CD4-positive, alpha-beta T cell treated with Interferon alpha-2 for 1 hour (primary cell): ENCODE results near the gene CD33.
A peak's percentile ranks its signal among the peaks of the same experiment; 100 is the strongest.

ENCODE experiments used
- DNase-seq, 2 donors: peaks; one replicate each; pipeline ENCODE4 v3.0.0-alpha.2; 2020 to 2022

The CD33 gene

DNA sequence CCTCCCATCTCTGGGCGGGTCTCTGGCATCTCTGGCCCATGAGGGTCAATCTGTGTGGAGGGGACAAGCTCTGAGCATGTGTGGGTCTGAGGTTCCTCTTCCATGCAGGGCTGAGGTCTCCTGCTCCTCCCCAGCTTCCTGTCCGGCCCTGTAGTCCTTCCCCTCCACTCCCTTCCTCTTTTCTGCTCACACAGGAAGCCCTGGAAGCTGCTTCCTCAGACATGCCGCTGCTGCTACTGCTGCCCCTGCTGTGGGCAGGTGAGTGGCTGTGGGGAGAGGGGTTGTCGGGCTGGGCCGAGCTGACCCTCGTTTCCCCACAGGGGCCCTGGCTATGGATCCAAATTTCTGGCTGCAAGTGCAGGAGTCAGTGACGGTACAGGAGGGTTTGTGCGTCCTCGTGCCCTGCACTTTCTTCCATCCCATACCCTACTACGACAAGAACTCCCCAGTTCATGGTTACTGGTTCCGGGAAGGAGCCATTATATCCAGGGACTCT lies at the start of gene CD33:
CD33 (plus strand) TSS at position 183 of the 496 bp plus-strand sequence; CDS start at position 222, 39 bp downstream.
- peak in 1 of 2 donors; percentile 33 for DNase-seq

DNA sequence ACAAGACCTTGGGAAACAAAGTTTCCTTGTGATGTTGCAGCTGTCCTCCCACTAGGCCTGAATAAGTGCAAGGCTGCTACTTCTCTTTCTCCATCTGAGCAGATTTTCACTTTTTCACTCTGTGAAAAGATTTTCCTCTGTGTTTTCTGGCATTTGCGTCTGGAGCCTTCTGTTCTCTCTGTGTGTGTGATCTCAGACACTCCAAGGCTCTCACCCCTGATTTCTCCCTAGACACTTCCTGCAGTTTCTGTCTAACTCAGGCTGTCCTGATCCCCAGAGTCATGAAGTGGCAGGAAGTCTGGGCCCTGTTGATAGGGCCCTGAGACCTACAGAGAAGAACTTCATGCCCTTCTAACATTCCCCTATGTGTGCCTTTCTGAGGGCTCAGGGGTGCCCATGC lies 45.6 kb upstream of the CD33 start:
- DNase-seq, result no peak

DNA sequence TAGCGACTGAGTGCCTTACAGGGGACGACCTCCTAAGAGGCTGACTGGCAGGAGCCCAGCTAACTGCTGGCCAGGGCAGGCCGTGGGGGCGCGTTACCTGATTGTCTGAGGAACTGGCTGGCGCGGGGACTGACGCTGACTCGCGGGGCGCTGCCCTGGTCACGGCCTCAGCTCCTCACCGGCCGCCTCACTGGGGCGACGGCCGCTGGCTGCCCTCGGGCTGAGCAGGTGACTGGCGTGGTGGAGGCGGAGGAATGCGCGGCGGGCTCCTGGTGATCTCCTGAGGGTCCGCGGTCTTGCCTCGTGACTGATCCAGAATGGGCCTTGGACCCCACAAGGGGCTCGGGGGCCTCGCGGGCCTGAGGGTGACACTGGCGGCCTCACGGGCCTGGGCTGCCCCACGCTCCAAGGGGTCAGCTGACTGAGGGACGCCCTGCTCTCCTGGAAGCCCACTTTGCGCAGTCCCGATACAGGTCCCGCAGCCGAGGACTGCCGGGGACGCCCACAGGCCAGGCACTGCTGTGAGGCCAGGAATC lies 43.4 kb upstream of the CD33 start:
- DNase-seq, result no peak

DNA sequence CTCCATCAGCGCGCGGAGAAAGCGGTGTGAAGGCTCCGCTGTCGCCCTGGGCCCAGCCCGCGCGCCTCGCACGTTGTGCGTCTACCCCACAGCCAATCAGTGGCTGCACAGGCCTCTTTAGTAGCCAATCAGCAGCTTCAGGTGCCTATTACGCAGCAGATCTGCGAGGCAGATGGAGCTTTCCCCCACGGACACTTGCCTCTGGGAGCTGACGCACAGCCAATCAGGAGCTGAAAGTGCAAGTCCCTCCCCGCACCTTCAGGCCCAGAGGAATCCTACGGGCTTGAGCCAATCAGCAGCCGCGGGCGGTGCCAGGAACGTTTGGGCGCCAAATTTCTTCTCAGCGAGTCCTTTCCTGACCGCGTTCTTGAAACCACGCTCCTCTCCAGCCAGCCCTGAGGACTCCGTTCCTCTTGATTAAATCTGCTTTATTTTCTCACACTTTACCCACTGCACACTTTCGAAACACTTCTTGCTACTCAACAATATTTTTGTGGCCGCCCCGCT lies 42.9 kb upstream of the CD33 start:
- peak in 1 of 2 donors; percentile 33 for DNase-seq

DNA sequence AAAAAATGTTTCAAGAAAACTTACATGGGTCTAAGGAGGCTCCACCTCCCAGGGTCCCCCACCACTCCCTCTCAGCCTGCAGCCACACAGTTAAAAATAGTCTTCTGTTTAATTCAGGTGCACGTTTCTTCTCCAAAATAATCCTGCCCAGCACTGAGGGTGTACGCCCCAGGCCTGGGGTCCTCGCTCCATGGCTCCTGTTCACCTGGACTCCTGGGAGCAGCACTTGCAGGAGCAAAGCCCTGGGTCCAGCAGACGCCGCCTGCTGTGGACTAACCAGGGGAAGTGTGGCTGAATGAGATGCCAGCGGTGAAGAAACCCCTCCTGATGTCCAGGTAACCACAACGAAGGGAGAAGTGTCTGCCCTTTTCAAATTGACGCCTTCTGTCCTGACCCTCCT lies 41.3 kb upstream of the CD33 start:
- DNase-seq, result no peak

DNA sequence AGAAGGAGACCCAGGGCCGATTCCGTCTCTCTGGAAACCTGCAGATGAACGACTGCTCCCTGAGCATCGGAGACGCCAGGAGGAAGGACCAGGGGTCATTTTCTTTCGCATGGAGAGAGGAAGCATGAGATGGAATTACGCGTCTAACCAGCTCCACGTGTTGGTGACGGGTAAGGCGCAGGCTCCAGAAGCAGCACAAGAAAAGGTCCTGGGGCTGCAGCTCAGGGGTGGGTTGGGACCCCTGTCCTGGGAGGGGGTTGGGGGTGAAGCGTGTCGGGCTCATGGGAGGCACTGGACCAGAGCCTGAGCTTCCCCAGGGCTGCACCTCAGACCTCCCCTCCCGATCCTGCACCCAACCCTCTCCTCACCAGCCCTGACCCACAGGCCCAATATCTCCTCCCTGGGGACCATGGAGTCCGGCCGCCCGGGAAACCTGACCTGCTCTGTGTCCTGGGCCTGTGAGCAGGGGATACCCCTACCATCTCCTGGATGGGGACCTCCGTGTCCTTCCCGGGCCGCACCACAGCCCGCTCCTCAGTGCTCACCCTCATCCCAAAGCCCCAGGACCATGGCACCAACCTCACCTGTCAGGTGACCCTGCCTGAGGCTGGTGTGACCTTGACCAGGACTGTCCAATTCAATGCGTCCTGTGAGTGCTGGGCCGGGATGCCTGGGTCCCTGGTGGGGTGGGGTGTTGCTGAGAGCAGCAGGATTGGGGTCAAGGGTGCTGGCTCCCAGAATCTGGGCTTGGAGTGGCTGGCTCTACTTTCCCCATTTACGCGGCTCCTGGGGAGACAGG lies 39.6 kb upstream of the CD33 start:
- no peak for DNase-seq

DNA sequence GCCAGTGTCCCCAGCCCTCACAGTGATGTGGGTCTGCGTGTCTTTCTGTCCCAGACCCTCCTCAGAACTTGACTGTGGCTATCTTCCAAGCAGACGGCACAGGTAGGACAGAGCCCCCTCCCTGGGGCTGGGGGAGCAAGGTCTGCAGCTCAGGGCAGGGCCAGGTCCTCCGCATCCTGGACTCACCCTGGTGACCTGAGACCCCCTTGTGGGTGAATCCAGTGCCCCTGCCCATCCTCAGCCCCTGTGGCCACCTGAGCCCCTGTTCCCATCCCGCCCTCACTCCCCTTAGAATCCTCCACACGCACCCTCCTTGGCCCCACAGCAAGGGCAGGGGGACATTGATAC lies 39.0 kb upstream of the CD33 start:
- DNase-seq, result no peak

DNA sequence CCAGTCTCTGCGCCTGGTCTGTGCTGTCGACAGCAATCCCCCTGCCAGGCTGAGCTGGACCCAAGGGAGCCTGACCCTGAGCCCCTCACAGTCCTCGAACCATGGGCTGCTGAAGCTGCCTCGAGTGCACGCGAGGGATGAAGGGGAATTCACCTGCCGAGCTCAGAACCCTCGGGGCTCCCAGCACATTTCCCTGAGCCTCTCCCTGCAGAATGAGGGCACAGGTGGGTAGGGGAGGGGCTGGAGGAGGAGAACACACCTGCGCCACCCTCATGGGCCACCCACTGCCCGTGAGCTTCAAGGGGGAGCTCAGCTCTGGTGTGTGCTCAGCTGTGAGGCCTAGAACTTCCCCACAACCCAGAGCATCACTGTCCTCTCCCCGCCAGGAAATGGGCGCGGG lies 38.6 kb upstream of the CD33 start:
- DNase-seq, result no peak

DNA sequence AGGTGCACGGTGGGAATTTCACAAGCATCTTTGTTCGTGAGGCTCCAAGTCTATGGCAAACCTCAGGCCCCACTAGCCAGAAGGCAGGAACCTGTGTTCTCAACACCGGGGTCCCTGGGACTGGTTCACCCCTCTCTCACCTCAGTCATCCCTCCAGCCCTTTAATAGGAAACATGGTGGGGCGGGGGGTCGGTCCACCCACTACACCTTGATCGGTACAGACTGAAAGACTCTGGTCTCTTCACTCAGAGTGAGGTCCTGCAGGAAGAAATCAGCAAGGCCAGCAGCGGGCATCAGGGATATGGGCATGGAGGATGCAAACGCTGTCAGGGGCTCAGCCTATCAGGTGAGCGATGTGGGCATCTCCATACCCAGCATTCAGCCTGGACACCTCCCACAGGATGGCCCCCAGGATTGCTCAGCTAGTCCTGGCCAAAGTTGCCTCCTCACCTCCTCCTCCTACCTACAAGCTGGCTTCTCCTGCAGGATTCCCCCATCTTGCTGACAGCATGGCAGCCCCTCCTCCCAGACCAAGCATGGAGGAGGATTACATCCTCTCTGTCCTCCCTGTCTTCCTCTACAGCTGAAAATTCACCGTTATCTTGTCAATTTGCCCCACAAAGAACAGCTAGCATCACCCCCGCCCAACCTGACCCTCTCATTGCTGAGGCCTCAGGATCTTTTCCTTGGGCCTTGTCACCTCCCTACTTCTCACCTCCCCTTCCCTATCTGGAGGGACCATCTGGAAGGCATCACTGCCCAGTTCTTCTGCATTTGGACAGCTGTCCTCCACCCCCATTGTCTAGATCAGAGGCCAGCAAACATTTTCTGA lies 37.3 kb upstream of the CD33 start:
- no peak for DNase-seq

DNA sequence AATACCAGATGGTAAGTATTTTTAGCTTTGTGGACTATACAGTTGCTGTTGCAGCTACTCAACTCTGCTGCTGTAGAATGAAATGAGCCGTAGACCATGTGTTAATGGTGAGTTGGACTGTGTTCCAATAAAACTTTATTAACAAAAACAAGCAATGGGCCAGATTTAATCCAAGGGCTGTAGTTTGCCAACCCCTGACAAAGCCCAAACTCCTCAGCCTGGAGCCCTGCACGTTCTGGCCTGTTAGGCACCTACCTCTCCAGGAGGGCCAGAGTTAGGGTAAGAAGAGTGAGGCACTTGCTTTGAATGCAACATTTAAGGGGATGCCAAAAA lies 36.7 kb upstream of the CD33 start:
- DNase-seq, result no peak

DNA sequence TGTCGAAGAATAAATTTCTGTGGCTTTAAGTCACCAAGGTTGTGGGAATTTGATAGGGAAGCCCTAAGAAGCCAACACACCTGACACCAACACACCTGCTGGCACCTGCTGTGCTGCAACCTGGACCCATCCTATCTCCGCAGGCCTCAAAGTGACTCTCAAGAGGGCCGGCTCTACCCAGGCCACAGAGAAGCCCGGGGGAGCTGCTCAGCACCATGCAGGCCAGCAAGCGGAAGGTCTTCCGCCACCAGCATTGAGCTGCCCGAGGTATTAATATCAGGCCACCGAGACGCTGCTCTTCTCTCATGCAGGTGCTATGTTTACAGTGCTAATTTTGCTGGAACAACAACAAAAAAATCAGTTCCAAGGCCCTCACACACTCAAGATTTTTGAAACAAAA lies 32.2 kb upstream of the CD33 start:
- DNase-seq, result no peak

DNA sequence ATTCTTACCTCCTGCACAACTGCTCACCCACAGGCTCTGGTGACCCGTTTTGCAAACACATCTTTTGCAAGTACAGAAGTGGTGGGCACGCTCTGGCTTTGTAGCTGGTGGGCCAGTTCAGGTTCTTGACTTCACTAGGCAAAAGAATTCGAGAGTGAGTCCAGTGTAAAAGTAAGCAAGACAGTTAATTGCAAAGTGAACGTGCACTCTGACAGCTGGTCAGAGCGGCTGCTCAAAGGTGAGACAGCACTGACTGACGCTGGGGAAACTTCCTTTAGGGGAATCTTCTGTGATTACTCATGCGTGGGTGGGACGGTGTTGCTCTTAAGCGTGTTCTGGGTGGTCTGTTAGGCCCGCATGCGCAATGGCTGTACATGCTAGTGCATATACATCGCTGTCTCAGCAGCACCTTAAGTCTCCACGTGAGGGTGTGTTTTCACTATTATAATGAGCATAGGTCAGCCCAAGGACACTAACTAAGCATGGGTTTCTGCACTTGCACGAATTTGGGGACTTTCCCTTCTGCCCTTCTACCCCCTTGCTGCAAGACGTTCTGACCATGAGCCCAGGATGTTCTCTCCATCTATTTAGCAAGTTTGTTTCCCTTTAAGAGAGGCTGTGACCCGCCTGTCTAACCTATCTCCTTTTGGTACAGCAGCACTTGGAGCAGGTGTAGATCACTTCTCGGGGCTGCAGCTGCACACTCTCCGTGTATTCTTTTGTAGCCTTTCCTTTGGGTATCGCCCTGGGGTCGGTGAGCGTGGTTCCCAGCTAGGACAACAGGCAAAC lies 30.2 kb upstream of the CD33 start:
- DNase-seq, result peak in 1 of 2 donors; percentile 8

DNA sequence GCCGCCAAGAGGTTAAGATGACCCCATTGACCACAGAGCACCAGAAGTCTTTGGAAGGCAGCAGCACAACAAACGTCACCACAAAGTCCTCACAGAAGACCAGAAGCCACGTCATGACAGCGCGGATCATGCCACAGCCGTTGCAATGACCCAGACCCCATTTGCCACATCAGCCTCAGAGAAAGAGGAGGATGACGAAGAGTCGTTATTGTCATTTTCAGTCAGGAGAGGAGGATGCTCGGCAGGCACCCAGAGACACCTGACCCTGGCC lies 29.6 kb upstream of the CD33 start:
- DNase-seq, result no peak

DNA sequence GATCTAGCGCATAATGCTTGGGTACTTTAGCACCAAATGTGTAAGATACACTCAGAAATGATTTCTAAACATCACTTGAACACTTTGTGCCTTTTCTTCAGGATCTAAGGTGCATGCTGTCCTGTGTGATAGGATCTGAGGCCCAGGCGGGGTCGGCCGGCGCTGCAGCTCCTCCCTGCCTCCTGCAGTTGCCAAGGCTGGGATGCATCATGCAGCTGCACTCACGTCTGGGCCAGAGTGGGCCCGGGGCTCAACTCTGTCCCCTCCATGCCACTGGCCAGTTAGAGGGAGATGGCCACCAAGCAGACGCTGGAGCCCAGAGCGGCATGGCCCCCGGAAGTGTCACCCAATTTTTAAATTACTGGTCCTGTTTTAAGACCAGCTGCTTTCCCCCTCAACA lies 29.3 kb upstream of the CD33 start:
- DNase-seq, result no peak

DNA sequence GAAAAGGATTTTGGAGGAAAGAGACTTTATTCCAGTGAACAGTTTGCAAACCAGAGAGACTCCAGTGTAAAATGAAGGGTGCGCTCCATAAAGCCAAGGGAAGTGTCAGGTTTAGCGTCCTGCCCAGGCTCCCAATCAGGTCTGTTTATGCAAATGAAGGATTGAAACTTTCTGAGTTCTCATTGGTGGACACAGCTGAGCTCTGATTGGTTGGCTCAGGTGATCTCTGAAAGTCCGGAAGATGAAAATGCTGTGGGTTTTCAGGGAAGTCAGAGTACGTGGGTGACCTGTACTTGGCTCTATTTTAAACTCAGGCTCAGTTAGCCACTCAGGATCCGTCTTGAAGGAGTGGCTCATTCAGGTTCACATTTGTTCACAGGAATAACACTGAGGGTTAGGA lies 28.7 kb upstream of the CD33 start:
- no peak for DNase-seq

DNA sequence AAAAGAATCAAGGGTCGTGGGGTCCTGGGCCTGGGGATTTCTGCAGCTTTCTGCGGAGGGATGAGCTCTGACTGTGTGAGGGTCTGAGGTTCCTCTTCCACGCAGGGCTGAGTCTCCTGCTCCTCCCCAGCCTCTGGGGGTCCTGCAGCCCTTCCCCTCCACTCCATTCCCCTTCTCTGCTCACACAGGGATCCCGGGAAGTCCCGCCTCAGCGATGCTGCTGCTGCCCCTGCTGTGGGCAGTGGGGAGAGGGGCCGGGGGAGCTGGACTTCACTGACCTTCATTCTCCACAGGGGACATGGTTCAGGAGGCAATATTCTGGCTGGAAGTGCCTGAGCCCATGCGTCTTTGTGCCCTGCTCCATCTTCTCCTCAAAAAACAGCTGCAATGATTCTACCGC lies 26.2 kb upstream of the CD33 start:
- no peak for DNase-seq

DNA sequence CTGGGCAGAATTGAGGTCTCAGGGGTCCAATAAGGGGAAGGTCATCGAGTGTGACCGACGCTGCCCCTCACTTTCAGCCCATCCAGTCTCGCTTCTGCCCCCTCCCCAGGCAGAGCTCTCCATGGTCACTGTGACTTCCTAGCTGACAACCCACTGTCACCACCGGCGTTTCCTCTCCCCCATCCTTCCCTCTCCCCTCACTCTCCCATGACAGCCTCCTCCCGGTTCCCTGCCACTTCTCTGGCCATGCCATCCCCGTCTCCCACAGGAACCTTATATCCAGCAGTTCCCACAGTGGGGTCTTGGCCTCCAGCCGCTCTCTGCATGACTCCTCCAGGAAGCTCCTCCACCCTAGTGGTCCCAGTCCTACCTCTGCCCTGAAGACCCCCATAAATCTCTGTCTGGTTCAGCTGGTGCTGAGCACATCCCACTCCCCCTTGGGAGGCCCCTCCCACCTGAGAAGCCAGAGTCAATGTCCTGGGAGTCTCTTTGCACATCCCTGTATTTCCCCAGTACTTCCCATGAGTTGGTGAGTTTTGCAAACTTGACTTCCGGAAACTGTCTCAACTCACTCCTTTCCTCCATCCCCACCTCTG lies 24.7 kb upstream of the CD33 start:
- DNase-seq, result no peak

DNA sequence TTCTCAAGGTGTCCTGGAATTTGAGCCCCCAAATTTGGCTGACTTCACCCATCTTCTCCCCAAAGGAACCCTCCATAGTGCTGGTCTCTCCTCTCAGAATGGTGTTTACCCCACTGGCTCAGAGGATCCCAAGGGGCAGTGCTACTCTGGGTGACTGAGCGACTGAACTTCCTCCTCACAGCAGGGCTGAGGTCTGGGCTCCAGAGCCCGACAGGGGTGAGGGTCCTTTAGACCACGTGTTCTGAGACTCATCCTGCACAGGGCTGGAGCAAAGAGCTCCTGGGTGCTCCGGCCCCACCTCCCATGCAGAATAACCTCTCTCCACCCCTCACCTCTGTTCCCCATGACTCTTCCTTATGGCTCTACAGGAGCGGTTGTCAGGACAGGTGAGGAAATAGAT lies 23.2 kb upstream of the CD33 start:
- no peak for DNase-seq

DNA sequence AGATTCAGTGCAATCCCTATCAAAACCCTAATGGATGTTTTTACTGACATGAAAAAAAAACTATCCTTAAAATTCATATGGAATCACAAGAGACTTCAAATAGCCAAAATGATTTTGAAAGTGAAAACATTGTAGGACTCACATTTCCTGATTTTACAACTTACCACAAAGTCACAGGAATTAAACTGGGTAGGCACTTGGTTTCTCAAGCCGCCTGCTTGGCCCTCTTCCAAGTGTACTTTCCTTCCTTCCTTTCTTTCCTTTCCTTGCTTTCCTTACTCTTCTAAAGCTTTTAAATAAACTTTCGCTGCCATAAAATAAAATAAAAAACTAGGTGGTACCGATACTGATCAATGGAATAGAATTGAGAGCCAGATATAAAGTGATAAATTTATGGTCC lies 21.0 kb upstream of the CD33 start:
- no peak for DNase-seq

DNA sequence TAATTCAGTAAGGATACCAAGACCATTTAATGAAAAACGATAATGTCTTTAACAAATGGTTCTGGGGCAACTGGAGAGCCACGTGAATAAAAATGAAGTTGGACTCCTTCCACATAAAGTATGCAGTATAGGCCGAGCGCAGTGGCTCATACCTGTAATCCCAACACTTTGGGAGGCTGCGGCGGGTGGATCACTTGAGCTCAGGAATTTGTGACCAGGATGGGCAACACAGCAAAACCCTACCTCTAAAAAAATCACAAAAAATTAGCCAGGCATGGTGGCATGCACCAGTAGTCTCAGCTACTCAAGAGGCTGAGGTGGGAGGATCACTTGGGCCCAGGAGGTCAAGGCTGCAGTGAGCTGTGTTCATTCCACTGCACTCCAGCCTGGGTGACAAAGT lies 20.6 kb upstream of the CD33 start:
- no peak for DNase-seq

DNA sequence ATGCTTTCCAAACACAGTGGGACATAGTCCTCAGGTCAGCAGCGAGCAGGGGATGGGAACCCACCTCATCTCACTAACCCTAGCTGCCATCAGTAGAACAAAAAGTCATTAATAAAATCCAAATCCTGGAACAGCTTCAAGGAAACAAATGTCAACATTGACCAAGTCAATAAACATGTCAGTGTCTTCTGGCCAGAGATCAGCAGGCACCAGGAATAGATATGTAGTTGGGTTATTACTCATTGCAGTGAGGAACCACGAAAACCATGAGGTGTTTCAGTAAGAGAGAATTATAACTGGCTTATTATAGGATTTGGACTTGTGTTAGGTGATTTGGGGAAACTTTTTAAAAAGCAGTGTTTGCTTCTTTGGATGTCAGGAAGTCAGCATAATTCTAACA lies 17.1 kb upstream of the CD33 start:
- no peak for DNase-seq

DNA sequence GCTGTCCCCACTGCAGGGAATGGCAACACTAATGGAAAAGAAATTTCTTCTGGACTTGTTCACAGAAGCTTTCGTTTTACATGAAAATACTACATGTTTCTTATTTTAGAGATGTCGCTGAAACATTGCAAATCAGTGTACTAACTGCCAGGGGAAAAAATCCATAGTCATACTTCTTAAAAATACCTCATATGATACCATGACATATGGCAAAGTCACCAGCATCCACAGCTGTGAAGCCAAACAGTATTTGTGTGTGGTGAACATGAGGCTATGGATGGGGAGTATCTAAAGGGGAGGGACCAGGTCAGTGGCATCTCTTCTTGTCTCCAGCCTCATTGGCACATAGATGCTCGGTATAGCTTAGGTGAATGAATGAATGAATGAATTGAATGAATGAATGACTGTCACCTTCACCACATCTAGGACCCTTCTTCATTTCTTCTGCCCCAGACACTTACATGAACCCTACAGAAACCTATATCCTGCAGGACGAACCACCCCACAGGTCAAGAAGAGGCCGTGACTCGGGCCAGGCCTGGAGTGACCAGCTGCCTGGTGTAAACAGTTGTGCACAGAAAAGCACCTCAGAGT lies 14.6 kb upstream of the CD33 start:
- DNase-seq, result no peak
